Activated CD8-positive, alpha-beta memory T cell treated with anti-CD3 and anti-CD28 coated beads, Interleukin-2, amount 50 U/mL, for 48 hours (primary cell): ENCODE data around the gene TMEM213.

Experiments
- DNase-seq: peaks from one replicate; pipeline ENCODE4 v3.0.0-alpha.2; 2020

The TMEM213 gene

DNA sequence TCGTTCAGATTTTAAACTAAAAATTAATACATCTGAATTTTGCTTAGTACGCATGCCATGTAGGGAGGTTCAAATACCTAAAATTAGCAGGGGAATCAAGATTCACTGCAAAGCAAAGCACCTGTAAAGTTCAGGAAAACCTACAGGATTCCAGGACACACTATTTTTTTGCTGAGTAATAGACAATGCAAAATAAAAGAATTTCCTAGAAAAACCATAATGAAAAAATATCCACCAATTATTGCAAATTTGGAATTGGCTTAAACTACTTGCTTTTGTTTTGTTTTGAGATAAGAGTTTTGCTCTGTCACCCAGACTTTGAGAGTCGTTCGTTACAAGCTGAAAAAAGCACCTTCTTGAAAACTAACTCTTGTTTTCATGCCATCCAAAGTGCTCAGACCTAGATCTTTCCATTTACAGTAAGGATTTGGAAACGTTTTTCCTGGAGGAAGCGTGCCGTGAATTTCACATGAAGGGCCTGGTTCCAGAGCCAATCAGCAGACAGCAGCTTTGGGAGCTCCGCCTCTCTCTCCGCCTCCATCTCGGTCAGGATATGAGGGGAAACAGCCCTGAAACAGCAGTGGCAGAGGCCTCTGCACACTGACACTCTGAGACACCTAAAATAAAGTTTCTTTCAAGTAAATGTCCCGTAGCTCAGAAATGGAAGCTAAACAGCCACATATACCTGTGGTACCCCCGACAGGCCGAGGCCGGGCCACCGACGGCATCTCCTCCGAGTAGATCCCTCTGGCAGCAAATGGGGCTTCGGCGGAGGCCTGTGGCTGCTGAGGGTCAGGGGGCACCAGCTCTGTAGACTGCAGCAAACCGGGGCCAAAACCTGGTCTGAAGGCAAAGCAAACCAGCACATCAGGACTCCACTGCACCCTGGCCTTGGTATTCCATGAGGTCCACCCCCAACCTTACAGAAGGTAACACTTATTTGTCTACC is 46.1 kb downstream of the TMEM213 start:
- no peak for DNase-seq

DNA sequence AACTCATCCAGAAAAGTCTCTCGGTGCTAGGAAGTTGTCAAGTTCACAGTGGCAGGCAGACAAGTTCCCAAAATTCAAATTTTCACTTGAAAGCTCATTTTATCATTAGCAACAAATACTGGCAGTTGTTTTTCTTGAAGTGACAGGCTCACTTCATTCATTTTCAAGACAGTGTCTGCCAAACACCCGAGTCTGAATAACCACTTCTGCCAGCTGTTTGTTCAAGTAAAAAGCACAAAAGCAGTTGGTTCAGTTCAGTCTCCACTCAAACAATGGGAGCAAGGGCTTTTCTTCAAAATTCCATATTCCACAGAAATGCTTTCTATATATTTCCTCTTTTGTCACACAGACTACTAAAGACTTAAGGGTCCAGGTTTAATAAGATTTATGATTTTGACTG is 47.9 kb downstream of the TMEM213 start:
- DNase-seq = no peak

DNA sequence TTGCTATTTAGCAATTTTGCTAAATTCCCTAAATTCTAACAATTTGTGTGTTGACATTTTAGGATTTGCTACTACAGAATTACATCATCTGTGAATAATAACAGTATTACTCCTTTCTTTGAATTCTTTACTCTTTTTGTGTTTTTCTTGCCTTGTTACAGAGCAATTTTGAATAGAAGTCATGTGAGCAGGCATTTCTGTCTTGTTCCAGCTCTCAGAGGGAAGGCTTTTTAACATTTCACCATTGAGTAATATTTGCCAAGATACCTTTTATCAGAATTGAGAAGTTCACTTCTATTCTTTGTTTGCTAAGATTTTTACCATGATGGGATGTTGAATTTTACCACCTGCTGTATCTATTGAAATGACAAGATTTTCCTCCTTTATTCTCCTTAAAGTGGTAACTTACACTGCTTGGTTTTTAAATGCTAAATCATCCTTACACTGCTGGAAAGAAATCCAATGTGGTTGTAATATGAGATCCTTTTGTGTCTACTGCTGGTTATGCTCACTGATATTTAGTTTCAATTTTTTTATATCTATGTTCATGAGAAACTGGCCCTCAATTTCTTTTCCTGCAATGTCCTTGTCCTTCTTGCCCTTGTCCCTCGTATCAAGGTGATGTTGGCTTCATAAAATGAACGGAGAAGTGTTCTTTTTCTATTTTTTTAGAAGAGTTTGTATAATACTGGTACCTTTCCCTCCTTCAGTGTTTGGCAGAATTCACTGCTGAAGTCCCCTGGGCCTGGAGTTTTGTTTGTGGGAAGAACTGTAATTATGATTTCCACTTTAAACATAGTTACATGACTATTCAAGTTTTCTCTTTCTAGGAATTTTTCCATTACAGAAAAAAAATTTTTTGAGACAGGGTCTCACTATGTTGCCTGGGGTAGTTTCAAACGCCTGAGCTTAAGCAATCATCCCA is 50.5 kb downstream of the TMEM213 start:
- DNase-seq = no peak

DNA sequence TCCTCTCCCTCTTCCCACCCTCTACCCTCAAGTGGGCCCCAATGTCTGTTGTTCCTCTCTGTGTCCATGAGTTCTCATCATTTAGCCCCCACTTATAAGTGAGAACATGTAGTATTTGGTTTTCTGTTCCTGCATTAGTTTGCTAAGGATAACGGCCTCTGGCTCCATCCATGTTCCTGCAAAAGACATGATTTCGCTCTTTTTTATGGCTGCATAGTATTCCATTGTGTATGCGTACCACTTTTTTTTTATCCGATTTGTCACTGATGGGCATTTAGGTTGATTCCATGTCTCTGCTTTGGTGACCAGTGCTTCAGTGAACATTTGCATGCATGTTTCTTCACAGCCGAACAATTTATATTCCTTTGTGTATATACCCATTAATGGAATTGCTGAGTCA is 51.9 kb downstream of the TMEM213 start:
- no peak for DNase-seq

DNA sequence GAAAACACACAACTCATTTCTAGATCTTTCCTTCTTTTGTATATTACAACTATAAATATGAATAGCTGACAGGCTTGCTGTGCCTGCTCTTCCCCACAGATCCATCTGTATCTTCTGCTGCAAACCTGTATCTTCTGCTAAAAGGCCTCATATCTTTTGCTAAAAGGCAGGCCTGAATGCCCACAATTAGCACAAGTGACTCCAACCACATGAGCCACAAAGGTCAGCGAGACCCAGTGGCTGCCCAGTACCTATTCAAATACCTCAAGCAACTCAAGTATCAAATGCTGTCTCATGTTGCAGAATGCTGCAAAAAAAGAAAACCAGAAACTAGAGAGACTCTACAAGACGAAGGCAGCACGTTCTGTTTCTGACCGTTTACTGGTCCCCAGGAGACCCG is 54.7 kb downstream of the TMEM213 start:
- no peak for DNase-seq

DNA sequence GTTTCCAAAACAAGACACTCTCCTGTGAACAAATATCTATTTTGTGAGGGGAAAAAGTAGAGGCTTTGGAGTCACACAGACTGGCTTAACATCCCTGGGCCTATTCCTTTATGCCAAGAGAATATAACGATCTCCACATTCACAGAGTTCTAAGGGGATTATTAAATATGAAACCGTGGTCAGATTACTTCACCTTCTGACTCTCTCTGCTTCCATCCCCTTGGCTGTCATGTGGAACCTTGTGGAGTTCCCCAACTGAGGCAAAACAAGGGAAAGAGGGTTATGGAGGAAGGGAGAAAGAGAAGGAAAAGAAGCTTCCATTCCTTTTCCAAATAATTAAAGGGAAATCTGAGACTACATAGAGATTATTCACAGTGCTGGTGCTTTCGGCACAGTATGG is 55.7 kb downstream of the TMEM213 start:
- no peak for DNase-seq

DNA sequence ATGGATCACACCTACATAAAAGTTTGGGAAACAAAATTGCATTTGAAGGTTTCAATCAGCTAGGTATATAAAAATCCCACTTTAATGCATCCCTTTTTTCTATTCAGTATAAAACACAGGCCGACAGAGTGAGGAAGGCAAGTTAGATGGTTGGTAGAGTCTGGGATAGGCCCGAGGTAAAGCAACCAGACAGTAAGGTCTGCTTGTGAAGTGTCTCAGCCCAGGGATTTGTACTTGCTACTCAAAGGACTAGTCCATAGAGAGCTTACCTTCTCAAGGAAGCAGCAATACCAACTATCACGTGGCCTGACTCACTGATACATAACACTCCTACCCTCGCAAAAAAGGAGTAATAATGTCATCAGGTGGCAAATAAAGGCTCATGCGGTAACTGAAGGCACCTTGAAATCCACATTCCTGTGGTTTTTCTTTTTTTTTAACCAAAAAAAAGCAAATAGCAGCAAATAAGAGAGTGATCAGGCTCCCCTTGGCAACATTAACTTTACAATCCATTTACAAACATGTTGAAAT is 56.4 kb downstream of the TMEM213 start:
- DNase-seq = no peak

DNA sequence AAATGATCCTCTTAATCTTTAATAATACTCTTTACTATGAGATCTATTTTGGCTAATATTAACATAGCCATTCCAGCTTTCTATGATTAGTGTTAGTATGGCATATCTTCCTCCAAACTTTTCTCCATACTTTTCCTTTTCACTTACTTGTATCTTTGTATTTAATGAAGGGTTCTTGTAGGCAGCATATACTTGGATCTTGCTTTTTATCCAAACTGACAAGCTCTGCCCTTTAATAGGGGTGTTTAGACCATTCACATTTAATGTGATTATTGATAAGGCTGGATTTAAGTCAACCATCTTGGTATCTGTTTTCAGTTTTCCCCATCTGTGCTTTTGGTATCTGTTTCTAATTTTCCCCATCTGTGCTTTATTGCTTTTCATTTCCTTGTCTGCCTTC is 59.9 kb downstream of the TMEM213 start:
- DNase-seq = no peak

DNA sequence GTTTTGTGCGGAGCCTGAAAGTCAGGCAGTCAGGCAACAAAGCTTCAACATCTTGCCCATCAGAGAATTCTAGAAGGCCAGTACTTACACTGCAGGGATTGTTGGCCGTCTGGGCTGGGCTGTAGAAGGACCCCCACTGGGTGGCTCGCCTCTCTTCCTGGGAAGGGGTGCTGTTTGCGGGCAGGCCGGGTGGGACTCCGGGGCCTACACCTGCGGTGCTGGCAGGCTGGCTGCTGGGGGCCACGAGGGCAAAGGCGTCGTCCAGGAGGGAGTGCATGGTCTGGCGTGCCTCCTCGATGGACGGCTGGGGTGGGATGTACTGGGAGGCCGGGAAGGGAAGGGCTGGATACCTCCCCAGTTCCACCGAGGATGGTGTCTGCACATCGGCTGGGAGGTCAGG is 63.3 kb downstream of the TMEM213 start:
- DNase-seq = no peak

DNA sequence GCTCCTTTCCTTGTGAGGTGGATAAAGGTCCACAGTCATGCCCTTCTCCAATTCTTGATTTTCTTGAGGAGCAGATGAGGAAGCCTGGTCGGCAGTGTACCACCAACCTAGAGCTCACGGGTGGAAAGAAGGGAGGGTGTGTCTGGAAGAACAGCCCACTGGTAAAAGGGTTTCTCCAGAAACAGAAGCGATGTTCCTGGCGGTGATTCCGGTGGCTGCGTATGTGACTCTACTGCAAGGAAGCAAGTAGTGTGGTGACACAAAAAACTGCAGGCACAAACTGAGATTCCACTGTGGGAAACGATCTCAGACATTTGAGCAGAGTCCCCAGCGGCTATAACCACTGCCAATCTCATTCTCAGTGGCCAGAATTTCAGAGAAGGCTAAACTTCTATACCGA is 66.1 kb downstream of the TMEM213 start:
- DNase-seq = no peak

DNA sequence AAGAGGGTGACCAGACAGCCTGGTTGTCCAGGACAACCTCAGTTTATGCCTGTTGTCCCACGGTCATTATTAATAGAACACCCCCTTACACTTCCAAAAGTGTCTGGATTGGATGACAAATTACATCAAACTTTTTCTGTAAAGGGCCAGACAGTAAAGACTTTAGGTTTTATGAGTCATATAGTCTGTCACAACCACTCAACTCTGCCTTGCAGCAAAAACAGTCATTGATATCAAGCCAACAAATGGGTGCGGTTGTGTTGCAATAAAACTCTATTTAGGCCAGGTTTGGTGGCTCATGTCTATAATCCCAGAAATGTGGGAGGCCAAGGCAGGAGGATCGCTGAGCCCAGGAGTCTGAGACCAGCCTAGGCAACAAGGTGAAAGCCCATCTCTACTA is 66.9 kb downstream of the TMEM213 start:
- no peak for DNase-seq

DNA sequence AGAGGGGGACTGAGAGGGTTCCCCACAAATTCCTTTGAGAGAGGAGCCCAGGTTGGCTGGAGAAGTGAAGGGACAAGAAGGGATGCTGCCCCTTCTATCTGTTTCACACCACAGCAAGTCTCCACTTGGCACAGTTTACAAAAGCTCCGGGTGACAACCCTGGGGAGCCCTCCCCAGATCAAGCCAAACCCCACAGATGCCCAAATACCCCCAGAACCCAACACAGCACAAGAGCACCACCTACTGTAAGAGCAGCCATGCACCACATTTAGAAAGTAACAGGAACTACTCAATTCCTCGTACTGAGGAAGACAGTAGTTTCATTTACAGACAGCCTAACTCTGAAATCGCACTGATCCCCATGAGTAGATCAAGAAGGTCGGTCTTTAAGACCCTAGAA is 68.0 kb downstream of the TMEM213 start:
- no peak for DNase-seq

DNA sequence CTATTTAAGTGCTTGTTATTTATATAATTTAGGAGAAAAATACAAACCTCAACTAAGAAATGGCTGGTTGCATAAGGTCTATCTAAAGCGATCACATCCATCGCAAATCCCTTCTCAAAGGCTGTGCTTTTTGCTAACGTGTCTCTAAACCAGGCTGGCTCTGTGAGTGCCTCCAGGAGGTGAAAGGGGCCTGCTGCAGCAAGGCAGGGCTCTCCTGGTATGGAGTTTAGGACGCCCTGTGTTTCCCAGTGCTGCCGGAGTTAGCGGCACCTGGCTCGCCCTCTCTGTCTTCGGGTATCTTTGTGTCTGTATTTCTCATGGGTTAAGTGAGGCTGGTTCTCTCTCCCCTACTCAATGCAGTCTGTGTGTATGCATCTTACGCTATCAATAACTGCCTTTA is 68.6 kb downstream of the TMEM213 start:
- DNase-seq = no peak

DNA sequence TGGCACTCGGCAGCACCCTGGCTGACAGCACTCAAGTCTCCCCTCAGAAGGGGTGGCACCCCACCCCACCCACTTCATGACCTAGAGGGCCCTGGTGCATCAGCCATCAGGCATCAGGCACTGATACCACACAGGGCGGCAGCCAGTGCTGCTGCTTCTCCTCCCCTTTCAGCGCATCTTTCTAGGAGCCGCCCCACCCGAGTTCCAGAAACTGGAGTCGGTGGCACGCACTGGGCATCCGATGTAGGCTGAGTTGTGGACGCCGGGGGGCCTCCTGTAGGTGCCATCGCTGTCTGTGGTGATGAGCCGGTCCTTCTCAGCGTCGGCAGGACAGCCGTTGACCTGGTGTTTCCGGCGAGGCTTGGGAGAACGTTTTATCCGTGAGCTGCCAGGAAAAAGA is 70.0 kb downstream of the TMEM213 start:
- DNase-seq = no peak

DNA sequence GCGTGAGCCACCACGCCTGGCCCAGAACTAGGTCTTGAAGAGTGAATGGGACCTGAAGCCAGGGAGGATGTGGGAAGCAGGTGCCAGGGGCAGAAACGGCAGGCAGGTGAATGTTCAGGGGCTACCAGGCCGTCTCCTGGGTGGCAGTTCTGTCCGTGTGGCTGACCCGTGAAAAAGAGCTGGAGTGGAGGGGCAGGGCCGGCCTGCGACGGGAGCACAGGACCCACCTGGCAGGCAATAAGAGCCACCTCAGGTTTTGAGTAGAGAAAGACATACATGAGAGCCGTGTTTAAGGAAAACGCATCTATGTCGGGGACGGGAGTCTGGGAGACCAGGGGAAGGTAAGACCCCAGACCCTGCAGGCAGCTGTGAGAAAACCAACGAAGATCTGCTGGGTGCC is 70.9 kb downstream of the TMEM213 start:
- no peak for DNase-seq

DNA sequence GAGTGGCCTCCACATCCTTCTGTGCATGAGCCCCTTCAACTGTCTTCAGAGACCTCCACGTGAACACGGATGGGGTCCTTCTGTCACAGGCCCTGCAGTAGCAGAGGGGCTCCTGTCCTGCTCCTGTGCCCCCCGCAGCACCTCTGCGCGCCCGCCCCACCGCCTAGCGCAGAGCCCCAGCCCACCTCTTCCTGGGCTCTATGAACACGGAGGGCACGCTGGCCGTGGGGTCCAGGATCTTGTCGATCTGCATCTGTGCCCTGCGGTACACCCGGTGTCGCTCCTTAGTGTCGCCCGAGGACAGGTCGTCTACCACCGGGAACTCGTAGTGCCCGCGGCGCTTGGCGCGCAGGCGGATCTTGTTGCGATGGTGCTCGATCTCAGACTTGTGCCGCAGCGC is 71.6 kb downstream of the TMEM213 start:
- no peak for DNase-seq

DNA sequence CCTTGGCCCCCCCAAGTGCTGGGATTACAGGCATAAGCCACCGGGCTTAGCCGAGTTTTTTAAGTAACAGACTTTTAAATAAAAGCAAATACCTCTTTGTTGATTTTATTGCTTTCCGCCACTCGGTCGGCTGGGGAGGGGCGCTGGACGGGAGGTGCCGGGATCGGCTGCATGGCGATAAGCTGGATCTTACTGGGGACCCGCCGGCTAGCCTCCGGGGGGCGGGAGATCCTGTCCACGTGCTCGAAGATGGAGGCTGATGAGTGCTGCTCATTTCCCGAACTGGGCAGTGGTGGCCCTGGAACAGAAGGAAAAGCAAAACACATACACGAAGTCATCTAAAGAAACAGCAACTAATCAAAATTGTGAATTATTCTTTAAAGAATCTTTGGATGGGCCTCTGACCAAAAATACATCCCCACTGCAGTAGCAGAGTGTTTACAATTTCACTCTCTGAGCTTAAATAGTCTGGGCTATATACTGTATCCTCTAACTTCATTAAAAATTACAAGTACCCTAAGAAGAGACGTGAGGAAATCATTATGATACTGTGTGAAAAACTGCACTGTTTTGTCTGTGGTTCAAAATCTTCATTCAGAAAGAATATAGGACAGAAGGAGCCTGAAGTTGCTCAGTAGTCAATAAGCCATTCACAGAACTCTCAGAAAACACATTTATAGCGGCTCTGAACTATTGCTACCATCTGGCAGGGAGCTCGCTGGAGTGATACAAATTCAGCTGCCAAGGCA is 73.4 kb downstream of the TMEM213 start:
- DNase-seq = no peak

DNA sequence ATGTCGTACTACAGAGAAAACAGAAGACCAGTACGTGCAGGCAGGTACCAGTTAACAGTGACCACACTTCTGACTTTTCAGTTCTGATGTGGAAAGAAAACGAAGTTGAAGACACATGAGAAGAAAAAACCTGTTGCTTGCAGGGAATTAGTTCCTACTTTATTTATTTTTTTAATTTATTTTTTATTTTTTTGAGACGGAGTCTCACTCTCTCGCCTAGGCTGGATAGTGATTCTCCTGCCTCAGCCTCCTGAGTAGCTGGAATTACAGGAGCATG is 74.0 kb downstream of the TMEM213 start:
- DNase-seq = no peak

DNA sequence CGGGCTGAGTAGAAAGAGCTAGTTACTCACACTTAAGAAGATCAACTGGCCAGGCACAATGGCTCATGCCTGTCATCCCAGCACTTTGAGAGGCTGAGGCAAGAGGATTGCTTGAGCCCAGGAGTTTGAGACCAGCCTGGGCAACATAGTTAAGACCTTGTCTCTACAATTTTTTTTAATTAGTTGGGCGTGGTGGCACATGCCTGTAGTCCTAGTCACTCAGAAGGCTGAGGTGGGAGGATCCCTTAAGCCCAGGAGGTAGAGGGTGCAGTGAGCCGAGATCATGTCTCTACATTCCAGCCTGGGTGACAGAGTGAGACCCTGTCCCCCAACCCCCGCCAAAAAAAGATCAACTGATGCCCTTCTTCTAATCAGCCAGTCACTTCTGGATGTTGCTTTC is 74.8 kb downstream of the TMEM213 start:
- DNase-seq = no peak

DNA sequence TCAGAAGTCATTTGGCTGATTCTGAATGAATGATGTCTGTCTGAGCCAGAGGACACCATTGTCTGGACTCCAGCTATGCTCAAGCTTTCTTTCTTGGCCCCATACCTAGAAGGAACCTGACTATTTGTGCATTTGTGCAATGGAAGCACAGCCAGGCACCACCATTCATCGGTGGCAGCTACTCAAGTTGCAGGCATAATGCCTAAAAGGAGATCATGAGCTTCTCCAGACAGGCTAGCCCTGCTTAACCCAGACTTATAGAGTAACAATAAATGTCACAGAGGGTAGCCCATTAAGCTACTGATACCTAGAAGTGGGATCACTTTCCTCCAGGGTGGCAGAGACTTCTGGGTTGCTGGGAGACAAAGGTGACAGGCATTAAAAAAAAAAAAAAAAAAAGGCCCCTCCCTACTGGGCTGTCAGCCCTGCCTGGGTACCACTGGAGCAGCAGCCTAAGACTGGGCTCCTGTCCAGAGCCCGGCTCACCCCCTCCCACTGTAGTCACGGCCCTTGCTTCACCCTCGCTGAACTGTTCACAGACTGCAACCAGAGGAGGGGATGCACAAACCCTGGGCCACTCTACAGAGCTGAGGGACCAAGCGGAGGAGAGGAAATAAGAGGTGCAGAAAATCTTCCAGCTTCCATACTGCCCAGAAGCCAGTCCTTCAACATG is 75.6 kb downstream of the TMEM213 start:
- no peak for DNase-seq

DNA sequence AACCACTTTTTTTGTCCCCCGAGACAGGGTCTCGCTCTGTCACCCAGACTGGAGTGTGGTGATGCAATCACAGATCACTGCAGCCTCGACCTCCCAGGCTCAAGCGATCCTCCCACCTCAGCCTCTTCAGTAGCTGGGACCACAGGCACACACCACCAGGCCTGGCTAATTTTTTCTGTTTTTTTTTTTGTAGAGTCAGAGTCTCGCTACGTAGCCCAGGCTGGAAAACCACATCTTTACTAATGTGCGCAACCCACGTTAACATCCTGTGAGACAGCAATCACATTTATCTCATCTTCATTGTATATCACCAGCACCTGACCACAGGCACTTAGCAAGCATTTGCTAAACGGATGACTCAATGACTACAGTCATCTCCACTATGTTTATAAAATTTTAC is 78.0 kb downstream of the TMEM213 start:
- peak; percentile 63 for DNase-seq

DNA sequence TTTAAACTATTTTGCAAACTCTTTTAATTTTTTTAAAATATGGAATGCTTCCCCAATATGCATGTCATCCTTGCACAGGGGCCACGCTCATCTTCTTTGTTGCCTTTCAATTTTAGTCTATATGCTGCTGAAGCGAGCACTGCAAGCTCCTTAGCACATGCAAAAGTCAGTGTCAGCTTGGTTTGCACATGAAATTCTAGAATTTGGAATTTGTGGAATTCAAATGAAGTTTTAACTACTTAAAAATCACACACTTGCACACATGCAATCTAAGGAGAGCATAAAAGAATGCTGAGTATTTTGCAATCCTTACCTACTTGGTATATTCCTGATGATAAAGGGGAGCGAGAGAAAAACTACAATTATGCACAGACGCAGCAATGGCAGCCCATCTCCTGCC is 78.5 kb downstream of the TMEM213 start:
- no peak for DNase-seq

DNA sequence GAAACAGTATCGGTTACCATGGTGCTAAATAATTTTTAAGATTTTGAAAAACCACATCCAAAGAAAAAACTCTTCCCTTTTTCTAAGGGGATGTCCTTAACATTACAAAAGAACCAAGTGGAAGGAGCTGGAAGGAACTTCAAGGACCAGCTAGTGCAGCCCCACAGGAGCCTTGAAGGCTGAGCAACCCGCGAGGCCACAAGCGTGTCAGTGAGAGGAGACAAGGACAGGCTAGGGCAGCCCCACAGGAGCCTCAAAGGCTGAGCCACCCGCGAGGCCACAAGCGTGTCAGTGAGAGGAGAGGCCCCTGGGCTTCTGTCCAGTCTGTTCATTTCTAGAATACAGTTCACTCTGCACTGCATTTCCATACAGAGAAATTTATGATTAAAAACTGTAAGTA is 80.3 kb downstream of the TMEM213 start:
- no peak for DNase-seq
